PC-3 (cell line): Measurements from ENCODE around the gene TPK1.

Experiments
- CTCF ChIP-seq: fragments of 300-600 bp; sonication (generic); conservative IDR thresholded peaks from 2 replicates; pipeline ENCODE4 v1.5.1; 2017; ENCODE audit warnings: antibody characterized with exemption, low read depth, mild to moderate bottlenecking, low read length
- EZH2 ChIP-seq: fragments of 300-600 bp; sonication (generic); IDR thresholded peaks from one replicate; pipeline ENCODE4 v1.6.1; 2017; ENCODE audit warnings: antibody characterized with exemption, mild to moderate bottlenecking, low read length; ENCODE audit not compliant: unreplicated experiment
- EZH2phosphoT487 ChIP-seq: fragments of 300-600 bp; sonication (generic); IDR thresholded peaks from 2 replicates; pipeline ENCODE4 v1.6.1; 2018; ENCODE audit warnings: mild to moderate bottlenecking, antibody characterized with exemption, low read length, borderline replicate concordance

GRCh38 chr7:144805627-144806239 lies 30.1 kb downstream of the TPK1 start:
- TF ChIP-seq CTCF: no peak
- no peak for TF ChIP-seq EZH2
- TF ChIP-seq EZH2phosphoT487: no peak
